Measurements from ENCODE around the gene RAB10.

Gene RAB10

GRCh38 chr2:26157580-26157979 lies 123.7 kb downstream of the RAB10 start:
- DNase-seq (ENCODE audit: low read depth) = no peak

- no peak for DNase-seq (ENCODE audit: low read depth)
These were observed 128.0 kb downstream of the RAB10 start for GRCh38 chr2:26161926-26162325.

GRCh38 chr2:26162963-26163362 lies 129.1 kb downstream of the RAB10 start:
- no peak for DNase-seq (ENCODE audit: low read depth)

- DNase-seq (ENCODE audit: low read depth) = no peak
These were observed 130.3 kb downstream of the RAB10 start for GRCh38 chr2:26164231-26164630.

GRCh38 chr2:26164641-26165211 lies 130.8 kb downstream of the RAB10 start:
- no peak for DNase-seq (ENCODE audit: low read depth)

- no peak for DNase-seq (ENCODE audit: low read depth)
These were observed 131.5 kb downstream of the RAB10 start for GRCh38 chr2:26165403-26165802.

- DNase-seq (ENCODE audit: low read depth) = peak; percentile 30
These were observed 132.7 kb downstream of the RAB10 start for GRCh38 chr2:26166541-26166940.

- no peak for DNase-seq (ENCODE audit: low read depth)
These were observed 134.9 kb downstream of the RAB10 start for GRCh38 chr2:26168785-26169184.

GRCh38 chr2:26169226-26169625 lies 135.3 kb downstream of the RAB10 start:
- DNase-seq (ENCODE audit: low read depth) = no peak

GRCh38 chr2:26169681-26170414 lies 136.0 kb downstream of the RAB10 start:
- no peak for DNase-seq (ENCODE audit: low read depth)

GRCh38 chr2:26170795-26171194 lies 136.9 kb downstream of the RAB10 start:
- DNase-seq (ENCODE audit: low read depth) = no peak

- DNase-seq (ENCODE audit: low read depth) = no peak
These were observed 138.4 kb downstream of the RAB10 start for GRCh38 chr2:26172189-26172870.

- DNase-seq (ENCODE audit: low read depth) = no peak
These were observed 139.2 kb downstream of the RAB10 start, which contains the start of gene GAREM2 for GRCh38 chr2:26172871-26173775. TSS of gene GAREM2 (plus strand) at chr2:26173088. CDS start at chr2:26173221, 133 bp downstream.

- no peak for DNase-seq (ENCODE audit: low read depth)
These were observed 140.0 kb downstream of the RAB10 start for GRCh38 chr2:26173776-26174482.

GRCh38 chr2:26174691-26175465 lies 141.0 kb downstream of the RAB10 start:
- no peak for DNase-seq (ENCODE audit: low read depth)

GRCh38 chr2:26175466-26176278 lies 141.8 kb downstream of the RAB10 start:
- no peak for DNase-seq (ENCODE audit: low read depth)

GRCh38 chr2:26176279-26176615 lies 142.4 kb downstream of the RAB10 start:
- DNase-seq (ENCODE audit: low read depth) = no peak

- no peak for DNase-seq (ENCODE audit: low read depth)
These were observed 143.2 kb downstream of the RAB10 start for GRCh38 chr2:26177122-26177521.

- DNase-seq (ENCODE audit: low read depth) = no peak
These were observed 144.4 kb downstream of the RAB10 start for GRCh38 chr2:26178246-26178645.
